ENCODE measurements around the gene MGLL. TPM values are rescaled to one million over a fixed set of nuclear protein-coding genes. Genes with fewer than 3 reads are reported as not detected.

The MGLL gene
- total and polyA plus RNA-seq, 9 of the 15 experiments (the other 6 are each of a cell fraction or from before 2014, with no cell fraction given), result 0.12 to 0.32 (median 0.18) TPM; not detected in 6

DNA sequence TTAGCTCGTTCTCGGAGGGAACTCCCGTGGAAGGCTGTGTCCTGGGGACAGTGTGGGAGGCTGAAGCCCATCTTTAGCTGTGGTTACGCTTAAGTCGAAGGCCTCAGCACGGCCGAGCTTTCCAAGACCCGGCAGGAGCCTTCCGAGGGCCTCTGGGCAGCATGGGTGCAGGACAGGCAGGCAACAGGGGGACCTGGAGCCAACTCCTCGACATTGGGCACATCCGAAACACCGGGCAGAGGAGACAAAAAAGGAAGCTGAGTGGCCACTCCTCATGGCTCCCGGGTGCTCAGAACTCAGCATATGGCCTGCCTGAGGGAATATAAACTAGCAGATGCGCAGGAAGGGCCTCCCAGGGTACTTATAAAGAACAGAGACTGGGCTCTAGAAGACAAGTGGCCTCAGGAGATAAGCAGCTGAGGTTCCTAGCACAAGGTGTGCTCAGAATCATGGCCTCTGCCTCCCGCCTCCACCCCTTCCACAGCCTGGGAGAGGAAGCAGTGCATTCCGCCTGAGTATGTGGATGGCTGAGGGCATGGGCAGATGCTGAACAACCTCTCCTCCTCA lies 115.4 kb downstream of the MGLL start (continued):
- TF ChIP-seq, protein P1, sequence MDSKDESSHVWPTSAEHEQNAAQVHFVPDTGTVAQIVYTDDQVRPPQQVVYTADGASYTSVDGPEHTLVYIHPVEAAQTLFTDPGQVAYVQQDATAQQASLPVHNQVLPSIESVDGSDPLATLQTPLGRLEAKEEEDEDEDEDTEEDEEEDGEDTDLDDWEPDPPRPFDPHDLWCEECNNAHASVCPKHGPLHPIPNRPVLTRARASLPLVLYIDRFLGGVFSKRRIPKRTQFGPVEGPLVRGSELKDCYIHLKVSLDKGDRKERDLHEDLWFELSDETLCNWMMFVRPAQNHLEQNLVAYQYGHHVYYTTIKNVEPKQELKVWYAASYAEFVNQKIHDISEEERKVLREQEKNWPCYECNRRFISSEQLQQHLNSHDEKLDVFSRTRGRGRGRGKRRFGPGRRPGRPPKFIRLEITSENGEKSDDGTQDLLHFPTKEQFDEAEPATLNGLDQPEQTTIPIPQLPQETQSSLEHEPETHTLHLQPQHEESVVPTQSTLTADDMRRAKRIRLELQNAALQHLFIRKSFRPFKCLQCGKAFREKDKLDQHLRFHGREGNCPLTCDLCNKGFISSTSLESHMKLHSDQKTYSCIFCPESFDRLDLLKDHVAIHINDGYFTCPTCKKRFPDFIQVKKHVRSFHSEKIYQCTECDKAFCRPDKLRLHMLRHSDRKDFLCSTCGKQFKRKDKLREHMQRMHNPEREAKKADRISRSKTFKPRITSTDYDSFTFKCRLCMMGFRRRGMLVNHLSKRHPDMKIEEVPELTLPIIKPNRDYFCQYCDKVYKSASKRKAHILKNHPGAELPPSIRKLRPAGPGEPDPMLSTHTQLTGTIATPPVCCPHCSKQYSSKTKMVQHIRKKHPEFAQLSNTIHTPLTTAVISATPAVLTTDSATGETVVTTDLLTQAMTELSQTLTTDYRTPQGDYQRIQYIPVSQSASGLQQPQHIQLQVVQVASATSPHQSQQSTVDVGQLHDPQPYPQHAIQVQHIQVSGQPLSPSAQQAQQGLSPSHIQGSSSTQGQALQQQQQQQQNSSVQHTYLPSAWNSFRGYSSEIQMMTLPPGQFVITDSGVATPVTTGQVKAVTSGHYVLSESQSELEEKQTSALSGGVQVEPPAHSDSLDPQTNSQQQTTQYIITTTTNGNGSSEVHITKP (IDR thresholded peaks at IDR 0.05; ENCODE audit: partially characterized antibody), result no peak
- TF ChIP-seq RNF2 (IDR thresholded peaks at IDR 0.05) (no peak), ZNF197 (CRISPR knock-in tag; IDR thresholded peaks at IDR 0.05; ENCODE audit: low read depth) (no peak), HDAC6 (IDR thresholded peaks at IDR 0.05; ENCODE audit: low read depth, low read length) (no peak), CBX5 (IDR thresholded peaks at IDR 0.05; ENCODE audit: borderline replicate concordance, low read depth) (no peak), ETV6 (IDR thresholded peaks at IDR 0.05; ENCODE audit: borderline replicate concordance in 1 of 2, low read depth in 2 of 2, low read length in 1 of 2) (no peak), ETV6 (CRISPR knock-in tag; IDR thresholded peaks at IDR 0.05; ENCODE audit: borderline replicate concordance) (no peak), MAFF (IDR thresholded peaks at IDR 0.05; ENCODE audit: low read length) (no peak), NONO (IDR thresholded peaks at IDR 0.05; ENCODE audit: low read depth in 2 of 2, low read length in 1 of 2) (no peak), NR2C2 (CRISPR knock-in tag; IDR thresholded peaks at IDR 0.05) (no peak), NR2C2 (tag; IDR thresholded peaks at IDR 0.05) (no peak), HLTF (IDR thresholded peaks at IDR 0.05) (no peak), KDM1A (IDR thresholded peaks at IDR 0.05) (peak; percentile 28 to 58; a peak in 2 of 4 replicates), NRF1 (conservative IDR thresholded peaks at IDR 0.05 in 1 of 2, IDR thresholded peaks at IDR 0.05 in 1 of 2) (peak; percentile 75 to 82), SREBF1 (IDR thresholded peaks at IDR 0.05; ENCODE audit: borderline replicate concordance, low read depth, low read length) (no peak), ZNF584 (CRISPR knock-in tag; IDR thresholded peaks at IDR 0.05; ENCODE audit: low read depth) (no peak), TEAD1 (CRISPR knock-in tag; IDR thresholded peaks at IDR 0.05) (no peak), PRMT5 (CRISPR knock-in tag; IDR thresholded peaks at IDR 0.05) (no peak), MIER1 (IDR thresholded peaks at IDR 0.05; ENCODE audit: low read depth) (no peak), RBM22 (IDR thresholded peaks at IDR 0.05; ENCODE audit: low read depth, low read length, poor library complexity, severe bottlenecking) (no peak), DDX20 (tag; IDR thresholded peaks at IDR 0.05; ENCODE audit: low read depth) (no peak)
- TF ChIP-seq, protein P2, sequence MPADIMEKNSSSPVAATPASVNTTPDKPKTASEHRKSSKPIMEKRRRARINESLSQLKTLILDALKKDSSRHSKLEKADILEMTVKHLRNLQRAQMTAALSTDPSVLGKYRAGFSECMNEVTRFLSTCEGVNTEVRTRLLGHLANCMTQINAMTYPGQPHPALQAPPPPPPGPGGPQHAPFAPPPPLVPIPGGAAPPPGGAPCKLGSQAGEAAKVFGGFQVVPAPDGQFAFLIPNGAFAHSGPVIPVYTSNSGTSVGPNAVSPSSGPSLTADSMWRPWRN (IDR thresholded peaks at IDR 0.05; ENCODE audit: low read depth), result no peak
- TF ChIP-seq, protein P3, sequence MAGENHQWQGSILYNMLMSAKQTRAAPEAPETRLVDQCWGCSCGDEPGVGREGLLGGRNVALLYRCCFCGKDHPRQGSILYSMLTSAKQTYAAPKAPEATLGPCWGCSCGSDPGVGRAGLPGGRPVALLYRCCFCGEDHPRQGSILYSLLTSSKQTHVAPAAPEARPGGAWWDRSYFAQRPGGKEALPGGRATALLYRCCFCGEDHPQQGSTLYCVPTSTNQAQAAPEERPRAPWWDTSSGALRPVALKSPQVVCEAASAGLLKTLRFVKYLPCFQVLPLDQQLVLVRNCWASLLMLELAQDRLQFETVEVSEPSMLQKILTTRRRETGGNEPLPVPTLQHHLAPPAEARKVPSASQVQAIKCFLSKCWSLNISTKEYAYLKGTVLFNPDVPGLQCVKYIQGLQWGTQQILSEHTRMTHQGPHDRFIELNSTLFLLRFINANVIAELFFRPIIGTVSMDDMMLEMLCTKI (IDR thresholded peaks at IDR 0.05; ENCODE audit: partially characterized antibody), result no peak
